Umbilical cord (tissue), 2 donors: ENCODE data around the gene ATP6V0D1. TPM values are rescaled to one million over a fixed set of nuclear protein-coding genes. Genes with fewer than 3 reads are reported as not detected.
A peak's percentile ranks its signal among the peaks of the same experiment; 100 is the strongest.

Source experiments
- DNase-seq: peaks from one replicate; pipeline ENCODE4 v3.0.0-alpha.2; 2015; ENCODE audit warnings: low spot score
- total RNA-seq: library from RNA; depleted of rRNA; stranded (reverse); fragments of >200 nt; gene quantifications from one replicate; pipeline ENCODE4 v1.2.3, GENCODE V29; 2014; ENCODE audit warnings: low replicate concordance; ENCODE audit not compliant: insufficient read depth

Gene ATP6V0D1
- total RNA-seq, 1 donor from 2014 or later = 52.7 TPM

DNA sequence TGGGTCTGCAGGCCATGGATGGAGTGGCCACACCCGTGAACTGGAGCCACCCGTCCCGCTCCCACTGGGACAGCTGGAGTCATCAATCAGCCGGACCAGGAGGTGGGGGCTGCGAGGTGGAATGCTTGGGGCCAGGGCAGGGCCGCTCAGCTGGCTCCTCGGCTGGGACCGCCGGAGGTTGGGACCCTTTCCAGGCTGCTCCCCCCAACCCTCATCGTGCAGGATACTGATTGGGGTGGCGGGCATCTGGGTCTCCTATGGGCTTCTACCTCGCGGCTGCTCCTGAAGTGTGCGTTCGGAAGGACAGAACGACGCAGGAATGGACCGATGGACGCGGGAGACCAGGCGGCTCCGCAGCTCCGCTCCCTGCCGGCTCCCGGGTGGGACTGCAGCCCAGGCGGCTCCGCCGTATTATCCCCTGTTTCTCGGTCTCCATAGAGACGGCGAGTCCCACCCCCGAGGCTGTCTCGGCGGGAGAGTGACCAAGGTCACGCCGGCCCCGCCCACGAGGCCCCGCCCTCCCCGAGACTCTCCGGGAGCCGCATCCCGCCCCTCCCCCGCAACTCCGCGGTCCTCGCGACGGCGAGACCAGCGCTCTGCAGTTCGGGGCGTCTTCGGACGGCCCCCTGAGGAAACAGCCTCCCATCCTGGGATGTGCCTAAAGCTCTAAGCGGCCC, 87.7 kb downstream of the ATP6V0D1 start, which contains the start of gene TPPP3:
TSS of gene TPPP3 (minus strand) at position 388 of the 677 bp plus-strand sequence. CDS start 2,387 bp downstream, outside the sequence.
- peak; percentile 93 for DNase-seq

DNA sequence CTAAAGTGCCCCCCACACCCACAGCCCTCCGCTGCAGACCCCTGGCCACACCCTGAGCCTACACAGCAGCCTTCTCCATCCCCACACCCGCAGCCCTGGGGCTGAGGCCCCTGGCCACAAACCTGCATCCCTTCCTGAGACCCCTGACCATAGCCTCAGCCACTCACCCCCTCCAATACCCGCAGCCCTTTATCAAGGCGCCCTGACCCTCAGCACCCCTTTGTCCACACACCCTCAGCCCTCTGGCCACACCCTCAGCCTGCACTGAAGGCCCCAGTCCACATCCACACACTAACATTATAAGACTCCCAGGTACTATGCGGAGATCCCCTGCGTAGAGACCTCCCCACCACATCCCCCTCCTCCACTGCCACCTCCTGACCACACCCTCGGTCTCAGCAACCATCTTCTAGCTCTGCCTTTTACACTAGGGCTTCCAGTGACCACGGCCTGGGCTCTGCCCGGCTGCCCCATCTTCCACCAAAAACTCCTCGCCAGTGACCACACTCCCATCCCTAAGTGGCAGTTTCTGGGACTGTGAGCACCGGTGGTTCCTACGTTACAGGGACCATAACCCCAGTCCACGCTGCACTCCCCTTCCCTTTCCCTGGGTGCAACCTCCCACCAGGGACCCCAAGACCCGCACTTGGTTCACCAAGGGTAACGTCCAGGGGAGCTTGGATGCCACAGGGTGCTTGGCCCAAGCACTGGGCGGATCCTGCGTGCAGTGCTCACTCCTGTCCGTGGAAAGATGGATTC, 88.5 kb downstream of the ATP6V0D1 start:
- DNase-seq = no peak

DNA sequence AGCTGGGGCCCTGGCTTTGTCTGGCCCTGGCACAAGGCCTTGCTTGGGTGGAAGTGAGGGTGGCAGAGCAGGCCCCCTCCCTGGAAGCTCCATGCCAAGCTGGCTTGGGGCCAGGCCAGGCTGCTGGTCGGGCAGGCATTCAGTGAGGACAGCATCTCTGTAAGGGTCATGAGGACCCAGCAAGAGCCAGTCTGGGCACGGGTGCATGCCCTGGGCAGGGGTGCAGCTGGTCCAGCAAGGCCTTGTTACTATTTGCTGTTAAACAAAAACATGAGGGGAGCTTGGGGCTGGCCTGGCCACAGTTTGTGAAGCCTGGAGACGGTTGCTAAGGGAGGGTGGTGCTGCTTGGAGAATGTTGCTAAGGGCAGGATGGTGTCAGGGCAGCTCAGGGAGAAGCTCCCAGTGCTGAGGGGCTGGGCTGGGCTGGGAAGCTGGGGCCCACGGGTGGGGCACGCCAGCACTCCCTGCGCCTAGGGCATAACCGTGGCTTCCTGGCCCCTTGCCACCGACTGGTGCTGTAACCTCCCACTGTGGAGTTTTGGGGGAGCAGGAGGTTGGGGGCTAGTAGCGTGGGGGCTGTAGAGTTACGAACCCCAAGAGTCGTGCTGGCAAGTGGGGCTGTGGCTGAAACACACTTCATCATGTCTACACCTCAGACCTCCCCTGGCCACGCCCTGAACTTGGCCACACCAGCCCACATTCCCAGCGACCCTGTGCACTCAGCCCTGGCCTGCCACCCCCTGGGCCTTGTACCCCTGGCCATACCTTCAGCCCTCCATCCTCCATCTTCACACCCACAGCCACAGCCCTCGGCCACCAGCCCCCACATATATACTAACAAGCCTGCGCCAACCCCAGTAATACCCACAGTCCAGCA, 89.3 kb downstream of the ATP6V0D1 start:
- DNase-seq = peak; percentile 46

DNA sequence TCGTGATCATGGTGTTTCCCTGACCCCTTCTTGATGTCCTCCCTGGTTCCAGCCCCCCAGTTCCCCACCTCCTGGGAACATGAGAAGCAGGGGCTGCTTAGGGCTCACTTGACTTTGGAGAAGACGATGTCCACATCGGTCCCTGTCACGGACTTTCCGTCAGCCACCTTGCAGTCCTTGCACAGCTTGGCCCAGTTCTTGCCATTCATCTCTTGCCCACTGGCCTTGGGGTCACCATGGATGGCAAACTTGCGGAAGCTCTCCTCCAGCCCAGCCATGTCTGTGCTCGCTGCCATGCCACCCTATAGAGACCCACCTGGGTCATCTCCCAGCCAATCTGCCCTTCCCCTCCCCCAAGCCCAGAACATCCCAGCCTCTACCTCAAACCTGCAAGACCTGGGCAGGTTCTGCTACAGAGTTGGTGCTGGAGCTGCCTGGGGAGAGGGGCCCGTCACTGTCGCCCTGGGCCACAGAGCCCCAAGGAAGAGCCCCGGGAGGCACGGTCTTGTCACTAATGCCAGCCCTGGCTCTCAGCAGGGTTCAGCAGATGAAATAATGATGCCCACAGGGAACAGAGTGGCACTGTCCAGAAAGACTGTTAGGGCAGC, 90.0 kb downstream of the ATP6V0D1 start:
- DNase-seq = no peak

DNA sequence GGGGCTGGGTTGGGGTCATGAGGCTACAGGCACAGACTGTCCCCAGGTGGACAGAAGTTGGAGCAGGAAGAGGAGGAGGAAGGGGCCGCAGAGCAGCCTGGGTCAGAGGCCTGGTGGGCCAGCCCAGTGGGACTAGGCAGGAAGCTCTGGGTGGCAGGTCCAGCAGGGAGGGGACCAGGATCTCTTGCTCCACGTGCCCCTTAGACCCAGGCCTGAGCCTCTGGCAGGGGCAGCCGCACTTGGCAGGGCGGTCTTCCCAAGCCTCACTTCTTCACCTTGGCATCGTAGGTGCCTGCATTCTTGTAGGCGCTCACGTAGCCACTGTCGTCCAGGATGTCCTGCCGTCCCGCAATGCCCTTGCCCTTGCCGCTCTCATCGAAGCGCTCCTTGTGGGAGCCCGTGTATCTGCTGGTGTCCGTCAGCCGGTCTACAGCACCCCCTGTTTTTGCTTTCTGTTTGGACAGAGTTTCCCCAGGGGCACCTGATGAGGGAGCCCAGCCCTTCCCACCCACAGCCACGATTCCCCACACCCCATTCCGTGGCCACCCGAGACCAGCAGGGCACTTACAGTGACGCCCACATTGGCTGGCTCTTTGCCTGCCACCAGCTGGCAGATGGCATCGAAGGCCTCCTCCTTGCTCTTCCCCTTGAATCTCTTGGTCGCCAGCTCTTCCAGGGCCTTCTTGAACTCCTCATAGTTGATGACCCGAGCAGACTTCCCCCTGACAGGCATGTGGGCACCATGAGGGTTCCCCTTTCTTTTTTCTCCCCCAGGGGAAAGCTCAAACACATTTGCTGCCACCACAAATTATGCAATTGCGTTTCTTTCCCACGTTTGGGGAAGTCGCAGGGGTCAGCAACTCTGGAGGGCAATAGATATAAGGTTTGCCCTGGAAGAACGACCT, 90.8 kb downstream of the ATP6V0D1 start:
- peak; percentile 41 for DNase-seq

DNA sequence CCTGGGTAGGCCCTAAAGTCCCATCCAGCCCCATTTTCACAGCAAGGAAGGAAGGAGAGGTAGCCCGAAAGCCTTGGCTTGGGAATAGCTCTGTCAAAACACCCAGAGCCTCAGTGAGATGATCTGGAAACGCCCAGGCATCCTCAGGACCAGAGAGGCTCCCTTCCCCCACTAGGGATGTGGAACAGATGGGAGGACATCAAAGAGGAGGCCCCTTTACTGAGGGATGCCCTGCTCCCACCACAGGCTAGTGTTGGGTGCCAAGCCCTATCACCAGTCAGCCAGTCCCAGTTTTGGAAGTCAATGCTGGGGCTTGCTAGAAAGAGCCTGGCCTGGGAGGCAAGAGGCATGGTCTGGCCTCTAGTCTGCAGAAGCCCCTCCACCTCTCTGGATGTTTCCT, 92.4 kb downstream of the ATP6V0D1 start:
- no peak for DNase-seq

DNA sequence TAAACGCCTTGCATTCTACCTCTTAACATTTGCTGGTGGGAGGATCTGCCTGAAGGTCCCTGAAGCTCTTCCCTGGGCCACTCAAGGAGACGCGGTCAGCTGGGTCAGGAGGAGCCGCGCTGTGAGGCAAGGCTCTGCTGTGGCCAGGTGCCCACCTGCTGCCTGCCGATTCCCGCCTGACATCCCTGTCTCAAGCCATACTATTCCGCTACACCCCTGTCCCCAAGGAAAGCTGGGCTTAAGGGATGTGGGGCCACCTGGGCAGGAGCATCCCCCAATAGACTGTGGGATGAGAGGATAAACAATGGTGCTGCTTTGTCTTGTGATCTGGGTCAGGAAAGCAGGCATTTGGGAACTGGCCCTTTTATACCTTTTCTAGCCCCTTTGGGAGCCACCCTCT, 92.8 kb downstream of the ATP6V0D1 start:
- no peak for DNase-seq

Other genes with a start within 250 kb of the ATP6V0D1 start
- 2.6 TPM for gene FHOD1, start 233.7 kb downstream of the ATP6V0D1 start, total RNA-seq
- 1.2 TPM for gene SLC9A5, start 232.2 kb downstream of the ATP6V0D1 start, total RNA-seq
- gene PLEKHG4, start 201.6 kb downstream of the ATP6V0D1 start, total RNA-seq = 20.9 TPM
- gene KCTD19, start 154.4 kb downstream of the ATP6V0D1 start, total RNA-seq = 3.4 TPM
- gene LRRC36, start 154.3 kb downstream of the ATP6V0D1 start, total RNA-seq = 1.9 TPM
- 26.5 TPM for gene TPPP3, start 87.7 kb downstream of the ATP6V0D1 start, total RNA-seq
- gene ZDHHC1, start 64.7 kb downstream of the ATP6V0D1 start, total RNA-seq = 5.3 TPM
- gene HSD11B2, start 50.0 kb downstream of the ATP6V0D1 start, total RNA-seq = 1.4 TPM
- not detected for gene AGRP, start 2.4 kb upstream of the ATP6V0D1 start, total RNA-seq
- gene RIPOR1, start 47.7 kb upstream of the ATP6V0D1 start, total RNA-seq = 17.3 TPM
- gene CTCF, start 81.4 kb upstream of the ATP6V0D1 start, total RNA-seq = 31.1 TPM
- gene CARMIL2, start 164.0 kb upstream of the ATP6V0D1 start, total RNA-seq = 0.48 TPM
- gene ACD, start 179.1 kb upstream of the ATP6V0D1 start, total RNA-seq = 11.3 TPM
- gene PARD6A, start 179.8 kb upstream of the ATP6V0D1 start, total RNA-seq = 1.9 TPM
- gene ENKD1, start 185.6 kb upstream of the ATP6V0D1 start, total RNA-seq = 5.1 TPM
- 1.7 TPM for gene C16orf86, start 185.7 kb upstream of the ATP6V0D1 start, total RNA-seq
- 14.0 TPM for gene GFOD2, start 238.2 kb upstream of the ATP6V0D1 start, total RNA-seq